KMS-11 (cell line): Measurements from ENCODE around the gene C1orf116.

Experiments
- H2AFZ ChIP-seq: fragments of 200-600 bp; sonication (generic); 2 replicates; pipeline ENCODE4 v1.6.1; 2016; ENCODE audit warnings: antibody characterized with exemption, mixed run types, low read depth
- H3K27ac ChIP-seq: fragments of 200-600 bp; sonication (generic); 2 replicates; pipeline ENCODE4 v1.6.1; 2016; ENCODE audit warnings: mild to moderate bottlenecking, mixed run types
- H3K27me3 ChIP-seq: fragments of 200-600 bp; sonication (generic); 2 replicates; pipeline ENCODE4 v1.6.1; 2017; ENCODE audit warnings: mild to moderate bottlenecking, low read depth, mixed run types, moderate library complexity; ENCODE audit not compliant: insufficient read depth
- H3K36me3 ChIP-seq: fragments of 200-600 bp; sonication (generic); 2 replicates; pipeline ENCODE4 v1.6.1; 2017; ENCODE audit warnings: mild to moderate bottlenecking, mixed run types; ENCODE audit not compliant: insufficient read depth
- H3K4me1 ChIP-seq: fragments of 200-600 bp; sonication (generic); 2 replicates; pipeline ENCODE4 v1.6.1; 2016; ENCODE audit warnings: mild to moderate bottlenecking, low read depth, mixed run types; ENCODE audit not compliant: poor library complexity, severe bottlenecking
- H3K4me2 ChIP-seq: fragments of 200-600 bp; sonication (generic); 2 replicates; pipeline ENCODE4 v1.7.0; 2016; ENCODE audit warnings: mild to moderate bottlenecking, mixed run types
- H3K4me3 ChIP-seq: fragments of 200-600 bp; sonication (generic); IDR thresholded peaks from 2 replicates; pipeline ENCODE4 v1.6.1; 2017; ENCODE audit warnings: low read depth, low read length, mixed read lengths; ENCODE audit not compliant: insufficient read depth
- H3K79me2 ChIP-seq: fragments of 200-600 bp; sonication (generic); 2 replicates; pipeline ENCODE4 v1.6.1; 2016; ENCODE audit warnings: low read depth, mixed run types; ENCODE audit not compliant: insufficient read depth
- H3K9ac ChIP-seq: fragments of 200-600 bp; sonication (generic); 2 replicates; pipeline ENCODE4 v1.6.1; 2016; ENCODE audit warnings: mild to moderate bottlenecking, mixed run types
- H4K20me1 ChIP-seq: fragments of 200-600 bp; sonication (generic); 2 replicates; pipeline ENCODE4 v1.6.1; 2016; ENCODE audit warnings: mild to moderate bottlenecking, mixed run types; ENCODE audit not compliant: insufficient read depth
- CTCF ChIP-seq: fragments of 200-600 bp; sonication (generic); conservative IDR thresholded peaks from 2 replicates; pipeline ENCODE4 v1.6.1; 2017; ENCODE audit warnings: low read depth, mild to moderate bottlenecking, antibody characterized with exemption, low read length, moderate library complexity, mixed read lengths

C1orf116 gene

GRCh38 chr1:207064561-207064960 lies 32.0 kb upstream of the C1orf116 start:
- no peaks in the 10 kb centered on the region for H4K20me1 ChIP-seq
- H3K4me3 ChIP-seq: no peak overlapping the region
- no peaks in the 10 kb centered on the region for H3K36me3 ChIP-seq
- no peak overlapping the region for H2AFZ ChIP-seq
- H3K9ac ChIP-seq: no peak overlapping the region
- no peaks in the 10 kb centered on the region for H3K79me2 ChIP-seq
- no peak for TF ChIP-seq CTCF
- peaks cover 9% of the 10 kb centered on the region for H3K4me1 ChIP-seq
- no peak overlapping the region for H3K27ac ChIP-seq
- no peak overlapping the region for H3K4me2 ChIP-seq
- H3K27me3 ChIP-seq: no peaks in the 10 kb centered on the region

DNA sequence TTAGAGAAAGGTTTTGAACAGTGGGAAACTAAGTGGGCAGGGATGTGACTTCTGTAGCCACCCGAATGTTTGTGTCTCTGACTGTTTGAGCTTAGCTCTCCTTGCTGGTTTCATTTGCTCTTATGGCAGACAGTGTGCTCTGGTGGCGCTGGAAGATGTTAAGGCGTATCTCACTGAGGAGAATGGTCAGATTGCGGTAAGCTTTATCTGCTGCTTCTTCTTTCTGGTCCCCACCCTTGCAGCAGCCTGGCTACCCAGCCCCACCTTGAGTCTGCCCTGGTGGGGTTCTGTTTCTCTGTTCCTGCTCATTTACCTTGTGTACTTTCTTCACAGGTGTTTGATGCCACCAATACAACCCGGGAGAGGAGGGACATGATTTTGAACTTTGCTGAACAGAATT lies 30.5 kb upstream of the C1orf116 start:
- Histone ChIP-seq H3K36me3 (no peaks in the 10 kb centered on the region), H3K27me3 (no peaks in the 10 kb centered on the region), H3K27ac (no peak overlapping the region), H3K4me1 (peaks cover 25% of the 10 kb centered on the region), H3K9ac (no peak overlapping the region), H2AFZ (no peak overlapping the region), H3K79me2 (no peaks in the 10 kb centered on the region), H3K4me2 (no peak overlapping the region), H4K20me1 (no peaks in the 10 kb centered on the region), H3K4me3 (no peak overlapping the region)
- TF ChIP-seq CTCF: no peak

DNA sequence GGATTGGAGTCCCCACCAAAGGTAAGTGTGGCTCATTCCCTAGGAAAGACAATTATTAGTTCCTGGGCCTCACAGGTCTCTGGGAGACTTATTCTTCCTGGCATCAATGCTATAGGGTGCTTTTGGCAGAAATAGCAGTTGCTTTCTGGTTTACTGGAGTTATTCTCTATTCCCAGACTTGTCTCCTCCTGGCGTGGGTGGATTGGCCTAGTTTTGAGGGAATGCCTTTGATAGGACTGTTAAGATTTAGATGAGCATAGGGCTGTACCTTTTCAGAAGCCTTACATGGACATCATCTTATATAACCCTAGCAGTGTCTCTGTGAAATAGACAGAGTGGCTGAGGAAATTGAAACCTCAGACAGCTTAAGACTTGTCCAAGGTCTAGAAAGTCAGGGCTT lies 29.5 kb upstream of the C1orf116 start:
- H3K27me3 ChIP-seq: no peaks in the 10 kb centered on the region
- no peaks in the 10 kb centered on the region for H3K79me2 ChIP-seq
- TF ChIP-seq CTCF: no peak
- no peak overlapping the region for H3K27ac ChIP-seq
- H3K9ac ChIP-seq: no peak overlapping the region
- H3K4me1 ChIP-seq: peaks cover 27% of the 10 kb centered on the region
- H4K20me1 ChIP-seq: no peaks in the 10 kb centered on the region
- no peak overlapping the region for H3K4me2 ChIP-seq
- no peak overlapping the region for H3K4me3 ChIP-seq
- no peak overlapping the region for H2AFZ ChIP-seq
- no peaks in the 10 kb centered on the region for H3K36me3 ChIP-seq

GRCh38 chr1:207060596-207060995 lies 28.0 kb upstream of the C1orf116 start:
- H3K4me1 ChIP-seq: peaks cover 27% of the 10 kb centered on the region
- no peaks in the 10 kb centered on the region for H3K27me3 ChIP-seq
- no peaks in the 10 kb centered on the region for H3K36me3 ChIP-seq
- H2AFZ ChIP-seq: no peak overlapping the region
- H3K9ac ChIP-seq: no peak overlapping the region
- no peak overlapping the region for H3K4me3 ChIP-seq
- no peaks in the 10 kb centered on the region for H4K20me1 ChIP-seq
- no peak for TF ChIP-seq CTCF
- no peak overlapping the region for H3K4me2 ChIP-seq
- H3K27ac ChIP-seq: no peak overlapping the region
- H3K79me2 ChIP-seq: no peaks in the 10 kb centered on the region
